ENCODE measurements around the gene LRRC26.

Gene LRRC26

DNA sequence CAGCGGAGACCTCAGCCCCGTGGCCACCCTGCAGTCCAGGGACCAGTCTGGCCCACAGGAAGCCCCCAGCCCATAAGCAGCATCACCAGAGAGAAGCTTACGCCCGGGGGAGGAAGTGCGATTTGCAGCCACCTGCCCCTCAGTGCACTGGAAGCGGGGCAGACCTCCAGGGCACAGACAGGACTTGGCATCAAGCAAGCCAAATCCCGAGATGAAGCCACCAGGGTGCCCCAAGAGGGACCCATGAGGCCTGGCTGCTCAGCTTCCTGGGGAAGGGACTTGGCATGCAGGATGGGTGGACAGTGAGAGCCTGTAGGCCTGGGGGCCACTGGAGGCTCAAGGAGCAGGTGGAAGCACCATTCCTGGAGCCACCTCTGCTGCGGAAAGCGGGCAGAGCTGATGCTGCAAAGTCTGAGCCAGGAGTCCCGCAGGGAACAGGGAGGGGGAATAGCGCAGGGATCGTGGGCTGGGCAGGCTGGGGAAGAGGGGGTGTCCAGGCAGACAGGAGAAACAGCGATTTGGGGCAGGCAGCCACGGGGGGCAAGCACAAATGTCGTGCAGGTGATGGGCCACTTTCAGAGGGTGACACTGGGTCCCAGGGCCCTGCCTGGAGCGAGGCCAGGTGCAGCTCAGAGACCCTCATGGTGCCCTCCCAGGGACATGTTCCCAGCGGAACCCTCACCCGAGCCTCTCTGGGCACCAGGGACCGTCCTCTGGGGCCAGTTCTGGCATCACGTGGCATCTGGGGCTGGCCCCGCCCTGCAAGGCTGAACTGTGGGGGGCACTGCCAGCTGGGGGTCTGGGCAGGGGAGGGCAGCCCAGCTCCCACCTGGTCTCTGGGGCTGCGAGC lies 3.2 kb downstream of the LRRC26 start:
- no peak for DNase-seq

DNA sequence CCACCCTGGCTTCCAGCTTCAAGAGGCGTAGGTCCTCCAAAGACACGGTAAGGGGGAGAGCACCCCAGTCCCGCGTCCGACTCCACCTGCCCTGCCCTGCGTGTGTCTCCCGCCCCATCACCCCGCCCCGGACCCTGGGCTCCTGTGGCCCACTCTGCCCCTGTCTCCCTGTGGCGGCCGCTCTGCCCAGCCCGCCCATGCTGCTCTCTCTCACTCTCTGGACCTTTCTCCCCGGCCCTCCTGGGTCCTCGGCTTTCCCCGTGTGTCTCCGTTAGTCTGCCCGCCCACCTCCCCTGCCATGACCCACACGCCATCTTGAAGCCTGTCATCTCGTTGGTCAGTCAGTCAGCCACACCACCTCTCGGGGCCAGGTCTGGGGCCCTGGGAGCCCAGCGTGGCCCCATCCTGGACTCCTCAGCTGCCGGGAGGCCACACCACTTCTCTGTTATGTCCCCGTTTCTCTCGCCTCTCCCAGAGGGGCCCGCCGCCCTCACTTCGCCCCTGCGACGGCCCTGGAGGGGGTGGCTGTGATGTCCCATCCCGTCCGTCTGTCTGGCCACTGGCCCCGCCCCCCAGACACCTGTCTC lies 4.5 kb downstream of the LRRC26 start:
- DNase-seq, result no peak

DNA sequence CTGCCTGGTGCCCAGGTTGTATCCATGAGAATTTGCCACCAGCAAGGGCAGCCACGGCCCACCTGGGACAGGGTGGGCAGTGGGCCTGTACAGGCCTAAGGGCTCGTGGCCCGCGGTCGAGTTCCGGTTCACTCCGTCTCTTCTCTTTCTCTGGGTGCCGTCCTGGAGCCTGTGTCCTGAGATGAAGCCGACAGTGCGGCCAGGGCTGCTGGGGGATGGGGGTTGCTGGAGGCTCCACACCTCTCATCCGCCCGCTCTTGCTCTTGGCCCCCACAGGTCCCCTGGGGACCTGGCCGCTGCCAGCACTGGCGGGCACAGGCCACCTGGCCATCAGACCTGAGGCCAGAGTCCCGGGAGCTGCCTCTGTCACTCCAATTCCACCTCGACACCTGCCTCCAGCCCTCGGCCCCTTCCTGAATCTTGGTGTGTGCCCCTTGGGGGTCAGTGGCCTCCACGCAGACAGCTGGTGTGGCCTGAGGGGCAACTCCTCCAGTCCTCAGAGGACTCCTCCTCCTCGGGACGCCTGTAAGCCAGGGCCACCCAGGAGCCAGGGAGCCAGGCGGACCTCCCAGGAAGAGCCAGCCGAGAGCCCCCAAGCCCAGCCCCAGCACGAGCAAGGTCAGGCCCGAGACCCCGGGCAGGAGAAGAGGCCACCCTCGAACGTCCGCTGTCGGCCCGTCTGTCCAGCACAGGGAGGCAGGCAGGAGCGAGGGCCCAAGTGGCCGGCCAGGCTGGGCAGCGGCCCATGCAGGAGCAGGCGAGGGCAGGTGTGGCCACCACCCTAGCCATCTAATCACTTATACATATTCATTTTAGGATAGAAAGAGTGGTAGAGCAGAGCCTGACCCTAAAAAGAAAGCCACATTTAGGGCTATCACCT lies 5.2 kb downstream of the LRRC26 start:
- no peak for DNase-seq

DNA sequence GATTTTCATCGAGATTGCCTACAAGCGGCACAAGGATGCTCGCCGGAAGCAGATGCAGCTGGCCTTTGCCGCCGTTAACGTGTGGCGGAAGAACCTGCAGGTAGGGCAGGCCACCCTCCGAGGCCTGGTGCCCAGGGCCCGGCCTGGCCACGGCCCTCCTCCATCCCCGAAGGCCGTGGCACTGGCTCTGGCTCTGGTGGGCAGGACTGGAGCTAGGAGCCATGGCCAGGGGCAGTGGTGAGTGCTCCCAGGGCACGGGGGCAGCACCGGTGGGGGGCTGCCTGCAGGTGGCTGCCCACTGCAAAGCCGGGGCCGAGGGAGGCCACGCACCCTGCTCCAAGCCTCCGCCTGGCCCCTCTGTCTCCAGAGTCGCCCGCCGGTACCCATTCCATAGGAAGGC lies 6.0 kb downstream of the LRRC26 start:
- no peak for DNase-seq

DNA sequence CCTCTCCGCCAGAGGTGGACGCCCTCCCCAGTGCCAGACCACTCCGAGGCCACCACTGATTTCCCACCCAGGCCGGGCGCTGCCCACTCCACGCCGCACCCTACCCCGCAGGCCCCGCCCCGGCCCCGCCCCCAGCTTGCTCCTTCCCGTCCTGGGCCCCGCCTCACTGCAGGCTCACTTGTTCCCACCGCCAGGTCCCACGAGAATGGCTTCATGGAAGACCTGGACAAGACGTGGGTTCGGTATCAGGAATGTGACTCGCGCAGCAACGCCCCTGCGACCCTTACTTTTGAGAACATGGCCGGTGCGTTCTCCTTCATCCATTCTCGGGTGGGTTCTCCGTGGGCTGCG lies 6.5 kb downstream of the LRRC26 start:
- no peak for DNase-seq

DNA sequence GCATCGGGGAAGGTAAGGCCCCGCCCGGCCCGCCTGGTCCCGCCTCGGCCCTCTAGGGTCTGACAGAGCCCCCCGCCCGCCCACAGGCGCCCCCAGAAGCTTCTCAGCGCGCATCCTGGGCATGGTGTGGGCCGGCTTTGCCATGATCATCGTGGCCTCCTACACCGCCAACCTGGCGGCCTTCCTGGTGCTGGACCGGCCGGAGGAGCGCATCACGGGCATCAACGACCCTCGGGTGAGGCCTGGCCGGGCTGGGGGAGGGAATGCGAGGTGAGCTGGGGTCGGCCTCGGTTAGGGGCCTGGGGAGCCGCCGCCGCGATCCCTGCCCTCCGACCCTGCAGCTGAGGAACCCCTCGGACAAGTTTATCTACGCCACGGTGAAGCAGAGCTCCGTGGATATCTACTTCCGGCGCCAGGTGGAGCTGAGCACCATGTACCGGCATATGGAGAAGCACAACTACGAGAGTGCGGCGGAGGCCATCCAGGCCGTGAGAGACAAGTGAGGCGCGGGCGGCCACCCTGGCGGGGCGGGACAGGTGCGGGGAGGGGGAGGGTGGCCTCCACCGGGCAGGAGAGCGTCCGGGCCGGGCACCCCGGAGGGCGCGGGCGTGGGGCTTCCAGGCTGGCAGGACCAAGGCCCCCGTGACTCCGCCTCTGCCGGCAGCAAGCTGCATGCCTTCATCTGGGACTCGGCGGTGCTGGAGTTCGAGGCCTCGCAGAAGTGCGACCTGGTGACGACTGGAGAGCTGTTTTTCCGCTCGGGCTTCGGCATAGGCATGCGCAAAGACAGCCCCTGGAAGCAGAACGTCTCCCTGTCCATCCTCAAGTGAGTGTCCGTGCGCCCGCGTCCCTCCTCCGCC lies 7.1 kb downstream of the LRRC26 start:
- DNase-seq, result peak; percentile 35

DNA sequence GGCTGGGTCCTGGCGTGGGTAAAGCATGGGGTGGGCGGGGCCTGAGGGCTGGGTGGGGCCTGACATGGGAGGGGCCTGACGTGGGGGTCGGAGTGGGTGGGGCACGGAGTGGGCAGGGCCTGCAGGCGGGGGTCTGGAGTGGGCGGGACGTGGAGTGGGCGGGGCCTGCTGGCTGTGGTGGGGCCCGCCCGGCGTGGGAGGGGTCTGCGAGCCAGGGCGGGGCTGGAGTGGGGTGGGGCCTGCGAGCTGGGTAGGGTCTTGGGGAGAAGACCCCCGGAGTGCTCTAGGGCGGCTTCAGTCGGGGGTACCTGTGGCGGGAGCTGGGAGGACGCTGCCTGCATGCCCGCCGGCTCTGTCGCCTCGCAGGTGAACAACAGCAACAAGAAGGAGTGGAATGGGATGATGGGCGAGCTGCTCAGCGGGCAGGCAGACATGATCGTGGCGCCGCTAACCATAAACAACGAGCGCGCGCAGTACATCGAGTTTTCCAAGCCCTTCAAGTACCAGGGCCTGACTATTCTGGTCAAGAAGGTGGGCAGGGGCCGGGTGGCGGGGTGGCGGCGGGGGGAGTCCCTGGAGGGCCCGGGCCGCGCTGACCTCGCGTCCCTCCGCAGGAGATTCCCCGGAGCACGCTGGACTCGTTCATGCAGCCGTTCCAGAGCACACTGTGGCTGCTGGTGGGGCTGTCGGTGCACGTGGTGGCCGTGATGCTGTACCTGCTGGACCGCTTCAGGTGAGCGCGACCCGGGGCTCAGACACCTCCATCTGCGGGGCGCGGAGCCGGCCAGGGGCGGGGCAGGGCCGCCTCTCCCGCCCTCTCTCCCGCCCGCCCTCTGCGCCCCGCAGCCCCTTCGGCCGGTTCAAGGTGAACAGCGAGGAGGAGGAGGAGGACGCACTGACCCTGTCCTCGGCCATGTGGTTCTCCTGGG lies 8.0 kb downstream of the LRRC26 start:
- DNase-seq, result no peak

DNA sequence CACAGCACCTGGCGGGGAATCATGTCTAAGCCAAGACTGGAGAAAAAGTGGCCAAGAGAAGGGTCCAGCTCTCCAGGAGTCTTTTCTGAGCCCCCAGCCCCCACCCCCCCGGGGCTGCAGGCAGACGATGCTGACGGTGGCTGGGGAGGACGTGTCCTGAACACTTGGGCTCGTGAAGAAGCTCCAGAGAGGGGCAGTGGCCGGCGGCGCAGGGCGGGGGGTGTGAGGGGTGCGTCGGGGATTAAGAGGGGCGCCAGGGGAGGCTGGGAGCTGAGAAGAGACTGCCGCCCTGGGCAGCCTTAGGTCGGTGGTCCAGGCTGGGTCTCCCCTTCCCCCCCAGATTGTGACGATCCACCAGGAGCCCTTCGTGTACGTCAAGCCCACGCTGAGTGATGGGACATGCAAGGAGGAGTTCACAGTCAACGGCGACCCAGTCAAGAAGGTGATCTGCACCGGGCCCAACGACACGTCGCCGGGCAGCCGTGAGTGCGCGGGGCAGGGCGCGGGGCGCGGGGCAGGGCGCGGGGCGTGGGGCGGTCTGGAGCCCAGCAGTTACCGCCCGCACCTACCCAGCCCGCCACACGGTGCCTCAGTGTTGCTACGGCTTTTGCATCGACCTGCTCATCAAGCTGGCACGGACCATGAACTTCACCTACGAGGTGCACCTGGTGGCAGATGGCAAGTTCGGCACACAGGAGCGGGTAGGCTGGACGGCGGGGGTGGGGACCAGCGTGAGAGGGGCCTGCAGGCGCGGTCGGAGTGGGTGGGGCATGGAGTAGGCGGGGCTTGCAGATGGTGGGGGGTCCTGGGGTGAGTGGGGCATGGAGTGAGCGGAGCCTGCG lies 8.9 kb downstream of the LRRC26 start:
- no peak for DNase-seq

DNA sequence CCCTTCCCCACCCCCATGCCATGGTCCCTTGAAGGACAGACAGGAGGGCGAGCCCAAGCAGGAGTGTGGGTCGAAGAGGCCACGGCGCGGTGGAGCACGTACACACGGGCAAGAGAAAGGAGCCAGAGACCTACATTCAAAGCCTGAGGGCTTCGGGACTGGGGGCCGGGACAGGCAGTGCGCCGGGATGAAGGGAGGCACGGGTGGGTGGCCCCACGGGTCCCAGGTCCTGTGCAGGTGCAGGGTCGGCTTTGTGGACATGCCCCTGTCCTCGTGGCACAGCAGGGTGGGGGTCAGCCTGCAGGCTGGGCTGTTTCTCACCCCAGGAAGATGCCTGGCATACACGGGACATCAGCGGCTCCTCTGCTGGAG lies 9.8 kb downstream of the LRRC26 start:
- DNase-seq, result no peak

DNA sequence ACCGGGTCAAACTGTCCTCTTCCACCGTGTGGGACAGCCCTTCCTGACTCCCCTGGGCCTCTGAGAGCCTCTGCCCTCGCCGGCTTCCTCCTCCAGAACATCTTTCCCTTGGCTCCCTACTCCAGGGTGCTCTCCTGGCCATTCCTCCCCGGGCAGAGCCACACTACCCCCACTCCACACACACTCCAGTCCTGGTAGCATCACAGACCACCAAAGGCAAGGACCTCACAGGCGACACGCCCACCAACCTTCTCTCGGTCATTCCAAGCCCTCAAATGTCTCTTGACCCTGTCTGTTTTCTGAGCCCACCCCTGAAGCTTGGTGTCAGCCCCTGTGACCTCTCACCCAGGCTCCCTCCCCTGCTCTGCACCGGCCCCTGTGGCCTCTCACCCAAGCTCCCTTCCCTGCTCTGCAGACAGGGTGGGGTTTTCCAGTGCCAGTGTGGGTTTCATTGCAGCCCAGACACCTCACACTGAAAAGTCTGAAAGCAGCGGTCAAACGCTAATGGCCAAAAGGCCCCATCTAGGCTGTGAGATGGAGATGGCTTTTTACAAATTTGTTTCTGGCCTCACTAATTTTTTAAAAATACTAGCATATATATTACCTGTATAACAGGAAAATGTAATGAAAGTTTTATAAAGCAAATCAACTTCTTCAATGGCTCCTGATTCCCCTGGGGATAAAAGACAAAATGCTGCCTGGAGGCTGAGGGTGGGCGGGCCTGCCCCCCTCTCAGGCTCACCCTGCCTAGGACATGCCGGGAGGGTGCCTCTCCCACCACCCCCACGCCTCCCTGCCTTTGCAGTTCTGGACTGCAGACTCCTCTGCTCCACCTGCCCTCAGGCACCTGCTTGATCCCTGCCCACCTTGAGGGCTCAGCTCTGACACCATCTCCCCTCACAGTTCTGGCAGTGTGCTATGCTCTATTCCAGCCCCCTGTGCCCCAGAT lies 10.5 kb downstream of the LRRC26 start:
- no peak for DNase-seq

DNA sequence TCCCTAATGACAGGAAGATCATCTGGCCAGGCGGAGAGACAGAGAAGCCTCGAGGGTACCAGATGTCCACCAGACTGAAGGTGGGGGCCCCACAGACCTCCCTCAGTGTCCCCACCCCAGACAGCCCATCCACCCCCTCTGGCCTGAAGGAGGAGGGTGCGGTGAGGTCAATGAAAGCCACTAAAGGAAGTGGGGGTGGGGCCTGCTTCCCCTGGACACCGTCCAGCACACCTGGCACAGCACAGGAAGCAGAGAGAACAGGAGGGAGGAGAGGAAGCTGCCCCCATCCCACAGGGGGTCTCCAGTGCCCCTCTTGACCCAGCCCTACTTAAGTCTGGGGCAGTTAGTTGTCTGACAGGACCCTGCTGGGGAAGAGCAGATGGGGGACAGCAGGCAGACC lies 11.2 kb downstream of the LRRC26 start:
- DNase-seq, result no peak

DNA sequence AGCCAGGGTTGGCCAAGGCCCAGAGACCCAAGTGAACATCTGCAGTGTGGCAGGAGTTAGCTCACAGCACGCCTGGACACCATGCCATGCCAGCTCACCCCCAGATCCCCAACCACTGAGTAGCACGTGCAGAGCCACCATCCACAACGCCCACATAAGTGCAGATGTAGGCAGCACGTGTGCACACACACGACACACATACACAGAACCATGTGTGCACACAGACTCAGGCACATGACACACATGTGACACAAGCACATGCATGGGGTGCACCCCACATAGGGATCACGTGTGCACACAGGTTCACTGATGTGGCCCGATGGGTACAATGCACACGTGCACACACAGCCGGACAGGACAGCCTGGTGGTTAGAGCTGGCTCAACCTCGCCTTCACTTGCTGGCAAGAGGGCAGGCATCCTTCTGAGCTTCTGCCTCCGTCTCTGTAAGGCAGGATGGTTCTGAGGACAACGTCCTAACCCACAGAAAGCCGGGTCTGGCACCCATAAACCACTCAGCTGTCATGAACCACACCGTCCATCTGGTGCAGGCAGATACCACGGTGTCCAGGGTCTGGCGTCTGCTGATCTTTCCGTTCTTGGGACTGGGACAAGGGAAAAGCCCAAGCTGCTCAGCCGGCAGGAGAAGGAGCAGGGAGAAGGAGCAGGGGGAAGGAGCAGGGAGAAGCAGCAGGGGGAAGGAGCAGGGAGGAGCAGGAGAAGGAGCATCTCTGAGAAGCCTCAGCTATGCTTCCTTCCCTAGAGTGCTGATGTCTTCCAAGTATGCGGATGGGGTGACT lies 12.0 kb downstream of the LRRC26 start:
- no peak for DNase-seq

DNA sequence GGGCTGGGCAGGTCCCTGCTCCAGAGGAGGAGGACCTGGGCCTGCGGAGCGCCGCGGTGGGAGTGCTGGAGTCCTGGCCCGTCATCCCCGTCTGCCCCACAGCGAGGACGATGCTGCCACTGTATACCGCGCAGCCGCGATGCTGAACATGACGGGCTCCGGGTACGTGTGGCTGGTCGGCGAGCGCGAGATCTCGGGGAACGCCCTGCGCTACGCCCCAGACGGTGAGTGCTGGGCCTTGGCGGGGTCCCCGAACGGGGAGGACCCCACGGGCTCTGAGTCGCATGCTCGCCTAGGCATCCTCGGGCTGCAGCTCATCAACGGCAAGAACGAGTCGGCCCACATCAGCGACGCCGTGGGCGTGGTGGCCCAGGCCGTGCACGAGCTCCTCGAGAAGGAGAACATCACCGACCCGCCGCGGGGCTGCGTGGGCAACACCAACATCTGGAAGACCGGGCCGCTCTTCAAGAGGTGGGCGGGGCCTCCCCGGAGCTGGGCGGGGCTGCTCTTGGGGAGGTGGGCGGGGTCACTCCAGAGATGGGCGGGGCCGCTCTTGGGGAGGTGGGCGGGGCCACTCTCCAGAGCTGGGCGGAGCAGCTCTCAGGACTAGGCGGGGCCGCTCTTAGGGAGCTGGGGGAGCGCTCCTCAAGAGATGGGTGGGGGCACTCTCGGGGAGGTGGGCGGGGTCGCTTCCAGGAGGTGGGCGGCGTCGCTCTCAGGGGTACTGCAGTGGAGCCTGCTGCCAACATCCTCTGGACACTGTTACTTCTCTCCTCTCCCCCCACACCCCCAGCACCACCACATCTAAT lies 13.1 kb downstream of the LRRC26 start:
- peak; percentile 43 for DNase-seq

DNA sequence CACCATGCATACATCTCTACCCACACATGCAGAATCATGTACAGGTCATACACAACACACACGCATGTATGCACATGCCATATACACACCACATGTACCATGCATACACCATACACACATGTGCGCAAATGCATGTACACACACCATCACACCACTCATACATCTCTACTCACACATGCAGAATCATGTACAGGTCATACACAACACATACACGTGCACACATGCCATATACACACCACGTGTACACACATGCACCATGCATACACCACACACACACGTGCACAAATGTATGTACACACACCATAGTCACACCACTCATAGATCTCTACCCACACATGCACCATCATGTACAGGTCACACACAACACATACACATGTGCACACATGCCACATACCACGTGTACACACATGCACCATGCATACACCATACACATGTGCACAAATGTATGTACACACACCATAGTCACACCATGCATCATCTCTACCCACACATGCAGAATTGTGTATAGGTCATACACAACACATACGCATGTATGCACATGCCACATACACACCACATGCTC lies 16.9 kb downstream of the LRRC26 start:
- DNase-seq, result no peak

DNA sequence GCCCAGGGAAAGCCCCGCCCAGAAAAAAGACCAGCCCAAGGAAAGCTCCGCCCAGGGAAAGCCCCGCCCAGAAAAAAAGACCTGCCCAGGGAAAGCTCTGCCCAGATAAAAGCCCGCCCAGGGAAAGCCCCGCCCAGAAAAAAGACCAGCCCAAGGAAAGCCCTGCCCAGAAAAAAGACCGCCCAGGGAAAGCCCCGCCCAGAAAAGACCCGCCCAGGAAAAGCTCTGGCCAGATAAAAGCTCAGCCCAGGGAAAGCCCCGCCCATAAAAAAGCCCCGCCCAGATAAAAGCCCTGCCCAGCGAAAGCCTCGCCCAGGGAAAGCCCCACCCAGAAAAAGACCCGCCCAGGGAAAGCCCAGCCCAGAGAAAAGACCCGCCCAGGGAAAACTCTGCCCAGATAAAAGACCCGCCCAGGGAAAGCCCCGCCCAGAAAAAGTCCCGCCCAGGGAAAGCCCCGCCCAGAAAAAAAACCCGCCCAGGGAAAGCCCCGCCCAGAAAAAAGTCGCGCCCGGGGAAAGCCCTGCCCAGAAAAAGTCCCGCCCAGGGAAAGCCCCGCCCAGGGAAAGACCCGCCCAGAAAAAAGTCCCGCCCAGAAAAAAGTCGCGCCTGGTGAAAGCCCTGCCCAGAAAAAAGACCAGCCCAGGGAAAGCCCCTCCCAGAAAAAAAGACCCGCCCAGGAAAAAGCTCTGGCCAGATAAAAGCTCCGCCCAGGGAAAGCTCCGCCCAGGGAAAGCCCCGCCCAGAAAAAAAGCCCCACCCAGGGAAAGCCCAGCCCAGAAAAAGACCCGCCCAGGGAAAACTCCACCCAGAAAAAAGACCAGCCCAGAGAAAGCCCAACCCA lies 19.0 kb downstream of the LRRC26 start:
- DNase-seq, result peak; percentile 34

DNA sequence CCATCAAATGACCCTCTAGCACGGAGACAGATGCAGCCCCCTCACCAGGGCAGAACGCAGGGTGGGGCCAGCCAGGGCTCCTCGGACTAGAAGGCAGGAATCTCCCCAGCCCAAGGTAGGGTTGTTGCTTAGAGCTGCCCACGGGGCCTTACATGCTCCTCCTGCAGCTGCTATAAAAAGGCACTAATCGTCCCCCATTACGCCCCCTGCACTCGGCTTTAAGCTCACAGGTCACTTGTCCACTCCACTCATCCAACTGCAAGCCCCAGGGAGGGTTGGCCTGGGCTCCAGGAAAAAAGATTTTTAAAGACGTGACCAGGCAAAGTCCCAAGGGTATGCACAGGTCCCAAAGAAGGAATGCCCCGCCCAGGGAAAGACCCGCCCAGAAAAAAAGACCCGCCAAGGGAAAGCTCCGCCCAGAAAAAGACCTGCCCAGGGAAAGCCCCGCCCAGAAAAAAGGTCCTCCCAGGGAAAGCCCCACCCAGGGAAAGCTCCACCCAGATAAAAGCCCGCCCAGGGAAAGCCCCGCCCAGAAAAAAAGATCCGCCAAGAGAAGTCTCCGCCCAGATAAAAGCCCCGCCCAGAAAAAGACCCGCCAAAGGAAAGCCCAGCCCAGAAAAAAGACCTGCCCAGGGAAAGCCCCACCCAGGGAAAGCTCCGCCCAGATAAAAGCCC lies 19.8 kb downstream of the LRRC26 start:
- no peak for DNase-seq

Data from EL (cell line).